ENCODE measurements around the gene OR10D3. TPM values are rescaled to one million over a fixed set of nuclear protein-coding genes. Genes with fewer than 3 reads are reported as not detected.
"Not testable (repeated sequence)": the region's sequence is repeated elsewhere in the genome, so short reads cannot be mapped to it uniquely, and the experiment has no call there.

The OR10D3 gene
- total and polyA plus RNA-seq, 7 experiments from 2014 or later: not detected

DNA sequence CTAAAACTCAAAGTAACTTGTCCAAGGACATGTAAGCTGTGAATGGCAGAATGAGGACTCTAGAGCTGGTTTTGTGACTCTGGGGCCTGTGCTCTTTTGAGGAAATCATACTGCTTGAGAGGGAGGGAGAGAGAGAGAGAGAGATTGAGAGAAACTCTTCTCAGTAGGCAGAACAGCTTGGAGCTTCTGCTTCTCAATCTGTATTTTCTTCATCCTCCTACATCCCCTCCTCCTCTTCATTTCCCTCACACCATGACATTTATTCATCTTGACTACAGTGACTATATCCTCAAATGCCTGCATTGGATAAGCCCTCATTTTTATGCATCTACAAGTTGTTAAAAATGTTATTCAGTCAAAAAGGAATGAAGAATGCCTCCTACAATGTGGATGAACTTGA is 23.7 kb upstream of the OR10D3 start:
- H3K36me3 Mint-ChIP-seq: no peaks in the 10 kb centered on the region
- peaks cover 0 to 3% (median 0%) of the 10 kb centered on the region in 11 donors for H3K9me3 Mint-ChIP-seq
- Histone ChIP-seq H3K36me3 (ENCODE audit: control insufficient read depth in 2 of 3, insufficient read depth in 3 of 3, low read length in 3 of 3) (no peaks in the 10 kb centered on the region), H3K4me3 (ENCODE audit: low read length) (no peak overlapping the region), H3K4me1 (ENCODE audit: control insufficient read depth in 2 of 2, insufficient read depth in 2 of 2, low read length in 2 of 2) (no peaks in the 10 kb centered on the region), H3K9me3 (ENCODE audit: control insufficient read depth in 2 of 3, low read length in 3 of 3) (no peaks in the 10 kb centered on the region), H3K27me3 (ENCODE audit: control insufficient read depth in 2 of 2, insufficient read depth in 2 of 2, low read length in 2 of 2) (no peaks in the 10 kb centered on the region), H3K27ac (ENCODE audit: low read depth, low read length) (no peak overlapping the region)
- no peaks in the 10 kb centered on the region for H3K4me1 Mint-ChIP-seq
- DNase-seq (no peak), ATAC-seq (no peak)
- intact Hi-C loops (cut with micrococcal nuclease): no loop called here
- H3K27me3 Mint-ChIP-seq: peaks cover 10 to 29% (median 19%) of the 10 kb centered on the region in 5 donors
- CTCF ChIA-PET: no interaction called here
- no peak overlapping the region for H3K4me3 Mint-ChIP-seq
- POLR2A ChIA-PET: no interaction called here
- no peak overlapping the region for H3K27ac Mint-ChIP-seq

DNA sequence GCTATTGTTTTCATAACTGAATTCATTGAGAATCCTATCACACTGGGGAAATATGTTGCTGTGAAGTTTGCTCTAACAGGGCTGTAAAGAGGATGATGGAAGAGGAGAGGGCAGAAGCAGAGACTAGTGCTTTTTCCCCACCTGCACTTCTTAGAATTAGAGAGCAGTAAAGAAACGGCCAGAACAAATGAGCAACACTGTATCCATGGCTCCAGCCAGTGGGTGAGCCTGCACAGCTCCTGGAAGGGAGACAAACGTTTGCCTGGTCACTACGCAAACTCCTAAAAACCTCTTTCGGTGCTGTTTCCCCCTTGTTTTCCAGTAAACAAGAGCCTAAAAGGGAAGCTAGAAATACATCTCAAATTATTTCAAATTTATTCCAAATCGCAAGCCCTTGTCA is 22.2 kb upstream of the OR10D3 start:
- no peaks in the 10 kb centered on the region for H3K27me3 ChIP-seq (ENCODE audit: control insufficient read depth in 2 of 2, insufficient read depth in 2 of 2, low read length in 2 of 2)
- POLR2A ChIA-PET: interaction anchor here (0.8 kb wide), 1 partner anchor 427 kb away, joined by 5 read pairs; no protein-coding TSS in a partner anchor
- CTCF ChIA-PET: no interaction called here
- Mint-ChIP-seq H3K27ac (no peak overlapping the region), H3K4me1 (no peaks in the 10 kb centered on the region), H3K9me3 (peaks cover 0 to 5% (median 0%) of the 10 kb centered on the region in 11 donors), H3K36me3 (peaks cover 0 to 4% (median 0%) of the 10 kb centered on the region in 5 donors), H3K4me3 (no peak overlapping the region), H3K27me3 (peaks cover 2 to 27% (median 16%) of the 10 kb centered on the region in 5 donors)
- intact Hi-C loops (cut with micrococcal nuclease): no loop called here
- no peak overlapping the region for H3K4me3 ChIP-seq (ENCODE audit: low read length)
- DNase-seq: no peak
- ATAC-seq: no peak
- no peaks in the 10 kb centered on the region for H3K9me3 ChIP-seq (ENCODE audit: control insufficient read depth in 2 of 3, low read length in 3 of 3)
- H3K27ac ChIP-seq (ENCODE audit: low read depth, low read length): no peak overlapping the region
- H3K36me3 ChIP-seq (ENCODE audit: control insufficient read depth in 2 of 3, insufficient read depth in 3 of 3, low read length in 3 of 3): no peaks in the 10 kb centered on the region
- H3K4me1 ChIP-seq (ENCODE audit: control insufficient read depth in 2 of 2, insufficient read depth in 2 of 2, low read length in 2 of 2): no peaks in the 10 kb centered on the region

DNA sequence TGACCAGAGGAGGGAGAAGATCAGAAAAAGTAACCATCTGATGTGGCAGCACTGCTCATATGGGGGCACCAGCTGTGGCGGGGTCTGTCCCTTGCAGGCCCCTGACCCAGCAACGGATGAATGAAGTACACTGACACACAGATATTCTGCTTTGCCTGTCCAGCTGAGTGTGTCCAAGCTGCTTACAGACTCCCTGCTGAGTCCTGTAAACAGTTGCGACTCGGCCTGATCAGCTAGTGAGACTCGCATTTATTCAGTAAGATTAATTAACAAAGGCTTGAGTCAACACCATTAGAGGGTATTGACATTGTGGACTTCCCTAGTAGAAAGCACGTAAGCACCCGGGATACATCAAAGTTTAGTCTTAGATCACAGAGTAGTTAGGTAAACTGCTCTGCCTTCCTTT is 15.3 kb upstream of the OR10D3 start:
- H3K4me3 ChIP-seq (ENCODE audit: low read length): no peak overlapping the region
- Mint-ChIP-seq H3K9me3 (peaks cover 0 to 5% (median 0%) of the 10 kb centered on the region in 11 donors), H3K4me1 (peaks cover 0 to 3% (median 0%) of the 10 kb centered on the region in 7 donors), H3K27ac (no peak overlapping the region), H3K36me3 (peaks cover 0 to 4% (median 0%) of the 10 kb centered on the region in 5 donors), H3K27me3 (peaks cover 10 to 30% (median 15%) of the 10 kb centered on the region in 5 donors), H3K4me3 (no peak overlapping the region)
- H3K27ac ChIP-seq (ENCODE audit: low read depth, low read length): no peak overlapping the region
- ChIA-PET POLR2A (no interaction called here), CTCF (no interaction called here)
- no peaks in the 10 kb centered on the region for H3K4me1 ChIP-seq (ENCODE audit: control insufficient read depth in 2 of 2, insufficient read depth in 2 of 2, low read length in 2 of 2)
- no peak for ATAC-seq
- no peaks in the 10 kb centered on the region for H3K27me3 ChIP-seq (ENCODE audit: control insufficient read depth in 2 of 2, insufficient read depth in 2 of 2, low read length in 2 of 2)
- intact Hi-C loops (cut with micrococcal nuclease): no loop called here
- DNase-seq: no peak
- H3K9me3 ChIP-seq (ENCODE audit: control insufficient read depth in 2 of 3, low read length in 3 of 3): no peaks in the 10 kb centered on the region
- no peaks in the 10 kb centered on the region for H3K36me3 ChIP-seq (ENCODE audit: control insufficient read depth in 2 of 3, insufficient read depth in 3 of 3, low read length in 3 of 3)

DNA sequence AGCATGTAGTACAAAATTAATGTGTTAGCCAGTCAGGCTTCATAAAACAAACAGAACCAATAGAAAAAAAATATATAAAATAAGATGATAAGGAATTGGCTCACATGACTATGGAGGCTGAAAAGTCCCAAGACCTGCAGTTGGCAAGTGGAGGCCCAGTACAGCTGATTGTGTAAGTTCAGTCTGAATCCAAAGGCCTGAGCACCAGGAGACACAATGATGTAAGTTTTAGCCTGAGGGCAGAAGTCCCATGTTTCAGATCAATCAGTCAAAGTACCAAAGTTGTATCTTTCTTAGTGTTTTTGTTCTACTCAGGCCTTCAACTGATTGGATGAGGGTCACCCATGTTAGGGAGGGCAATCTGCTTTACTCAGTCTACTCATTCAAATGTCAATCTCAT is 14.3 kb upstream of the OR10D3 start:
- H3K27me3 ChIP-seq (ENCODE audit: control insufficient read depth in 2 of 2, insufficient read depth in 2 of 2, low read length in 2 of 2): no peaks in the 10 kb centered on the region
- H3K4me1 ChIP-seq (ENCODE audit: control insufficient read depth in 2 of 2, insufficient read depth in 2 of 2, low read length in 2 of 2): no peaks in the 10 kb centered on the region
- H3K9me3 ChIP-seq (ENCODE audit: control insufficient read depth in 2 of 3, low read length in 3 of 3): no peaks in the 10 kb centered on the region
- no peak overlapping the region for H3K27ac ChIP-seq (ENCODE audit: low read depth, low read length)
- H3K36me3 ChIP-seq (ENCODE audit: control insufficient read depth in 2 of 3, insufficient read depth in 3 of 3, low read length in 3 of 3): no peaks in the 10 kb centered on the region
- no peak for ATAC-seq
- DNase-seq: no peak
- H3K4me3 ChIP-seq (ENCODE audit: low read length): no peak overlapping the region
- Mint-ChIP-seq H3K4me3 (no peak overlapping the region), H3K9me3 (peaks cover 0 to 5% (median 0%) of the 10 kb centered on the region in 11 donors), H3K27ac (no peak overlapping the region), H3K36me3 (peaks cover 0 to 4% (median 0%) of the 10 kb centered on the region in 5 donors), H3K27me3 (peaks cover 10 to 30% (median 15%) of the 10 kb centered on the region in 5 donors), H3K4me1 (peaks cover 0 to 3% (median 0%) of the 10 kb centered on the region in 7 donors)
- CTCF ChIA-PET: no interaction called here
- intact Hi-C loops (cut with micrococcal nuclease): no loop called here
- POLR2A ChIA-PET: no interaction called here

DNA sequence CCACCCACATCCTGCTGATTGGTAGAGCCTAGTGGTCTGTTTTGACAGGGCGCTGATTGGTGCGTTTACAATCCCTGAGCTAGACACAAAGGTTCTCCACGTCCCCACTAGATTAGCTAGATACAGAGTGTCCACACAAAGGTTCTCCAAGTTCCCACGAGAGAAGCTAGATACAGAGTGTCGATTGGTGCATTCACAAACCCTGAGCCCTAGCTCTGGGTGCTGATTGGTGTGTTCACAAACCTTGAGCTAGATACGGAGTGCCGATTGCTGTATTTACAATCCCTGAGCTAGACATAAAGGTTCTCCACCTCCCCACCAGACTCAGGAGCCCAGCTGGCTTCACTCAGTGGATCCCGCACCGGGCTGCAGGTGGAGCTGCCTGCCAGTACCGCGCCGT is 12.8 kb upstream of the OR10D3 start:
- ATAC-seq; H3K36me3 Mint-ChIP-seq; H3K27me3 ChIP-seq (ENCODE audit: control insufficient read depth in 2 of 2, insufficient read depth in 2 of 2, low read length in 2 of 2); CTCF ChIA-PET; H3K9me3 ChIP-seq (ENCODE audit: control insufficient read depth in 2 of 3, low read length in 3 of 3); H3K4me1 Mint-ChIP-seq; POLR2A ChIA-PET; H3K27ac ChIP-seq (ENCODE audit: low read depth, low read length); H3K4me1 ChIP-seq (ENCODE audit: control insufficient read depth in 2 of 2, insufficient read depth in 2 of 2, low read length in 2 of 2); H3K9me3 Mint-ChIP-seq; intact Hi-C loops (cut with micrococcal nuclease); H3K27ac Mint-ChIP-seq; H3K4me3 ChIP-seq (ENCODE audit: low read length); H3K36me3 ChIP-seq (ENCODE audit: control insufficient read depth in 2 of 3, insufficient read depth in 3 of 3, low read length in 3 of 3); DNase-seq; H3K4me3 Mint-ChIP-seq: not testable (repeated sequence)
- H3K27me3 Mint-ChIP-seq: peaks cover 8 to 26% (median 11%) of the 10 kb centered on the region in 5 donors

- Histone ChIP-seq H3K4me1 (ENCODE audit: control insufficient read depth in 2 of 2, insufficient read depth in 2 of 2, low read length in 2 of 2) (no peaks in the 10 kb centered on the region), H3K27me3 (ENCODE audit: control insufficient read depth in 2 of 2, insufficient read depth in 2 of 2, low read length in 2 of 2) (no peaks in the 10 kb centered on the region), H3K4me3 (ENCODE audit: low read length) (no peak overlapping the region), H3K27ac (ENCODE audit: low read depth, low read length) (no peak overlapping the region), H3K36me3 (ENCODE audit: control insufficient read depth in 2 of 3, insufficient read depth in 3 of 3, low read length in 3 of 3) (no peaks in the 10 kb centered on the region), H3K9me3 (ENCODE audit: control insufficient read depth in 2 of 3, low read length in 3 of 3) (no peaks in the 10 kb centered on the region)
- Mint-ChIP-seq H3K27ac (no peak overlapping the region), H3K4me1 (peaks cover 0 to 3% (median 0%) of the 10 kb centered on the region in 7 donors), H3K9me3 (no peaks in the 10 kb centered on the region), H3K27me3 (peaks cover 10 to 26% (median 11%) of the 10 kb centered on the region in 5 donors), H3K4me3 (no peak overlapping the region), H3K36me3 (no peaks in the 10 kb centered on the region)
- DNase-seq (no peak), ATAC-seq (no peak)
- ChIA-PET CTCF (no interaction called here), POLR2A (no interaction called here)
- intact Hi-C loops (cut with micrococcal nuclease): no loop called here
These were observed 12.2 kb upstream of the OR10D3 start for GRCh38 chr11:124170801-124171586.

GRCh38 chr11:124172101-124172500 is 11.0 kb upstream of the OR10D3 start:
- no peaks in the 10 kb centered on the region for H3K36me3 ChIP-seq (ENCODE audit: control insufficient read depth in 2 of 3, insufficient read depth in 3 of 3, low read length in 3 of 3)
- Mint-ChIP-seq H3K4me1 (peaks cover 0 to 3% (median 0%) of the 10 kb centered on the region in 7 donors), H3K27me3 (peaks cover 6 to 18% (median 7%) of the 10 kb centered on the region in 5 donors), H3K36me3 (no peaks in the 10 kb centered on the region), H3K27ac (no peak overlapping the region), H3K9me3 (no peaks in the 10 kb centered on the region), H3K4me3 (no peak overlapping the region)
- no peak overlapping the region for H3K4me3 ChIP-seq (ENCODE audit: low read length)
- ChIA-PET CTCF (no interaction called here), POLR2A (no interaction called here)
- no peaks in the 10 kb centered on the region for H3K27me3 ChIP-seq (ENCODE audit: control insufficient read depth in 2 of 2, insufficient read depth in 2 of 2, low read length in 2 of 2)
- intact Hi-C loops (cut with micrococcal nuclease): no loop called here
- no peaks in the 10 kb centered on the region for H3K9me3 ChIP-seq (ENCODE audit: control insufficient read depth in 2 of 3, low read length in 3 of 3)
- ATAC-seq (no peak), DNase-seq (no peak)
- no peak overlapping the region for H3K27ac ChIP-seq (ENCODE audit: low read depth, low read length)
- H3K4me1 ChIP-seq (ENCODE audit: control insufficient read depth in 2 of 2, insufficient read depth in 2 of 2, low read length in 2 of 2): no peaks in the 10 kb centered on the region

Measured in naive thymus-derived CD4-positive, alpha-beta T cell (primary cell).